ENCODE measurements around the gene THSD4.

Gene THSD4

DNA sequence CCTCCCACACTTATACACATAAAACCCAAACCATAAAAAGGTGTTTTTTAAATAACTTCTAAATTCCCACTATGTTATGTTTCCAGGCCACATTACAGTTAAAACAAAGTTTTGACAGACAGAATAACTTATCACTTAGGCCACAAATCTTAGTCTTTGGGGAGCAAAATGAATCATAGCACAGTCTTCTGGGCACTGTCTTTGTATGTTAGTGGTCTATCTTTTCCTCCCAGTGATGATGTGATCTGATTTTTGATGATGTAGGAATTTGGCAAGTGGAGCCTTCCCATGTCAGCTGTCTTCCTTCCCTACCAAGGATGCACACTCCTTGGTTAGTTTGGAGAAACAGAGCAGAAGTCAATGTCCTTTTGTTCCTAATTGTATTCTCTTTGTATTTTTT lies 67.3 kb downstream of the THSD4 start:
- no peaks in the 10 kb centered on the region for H3K36me3 ChIP-seq (ENCODE audit: insufficient read depth, low read length)
- no peaks in the 10 kb centered on the region for H3K9me3 ChIP-seq (ENCODE audit: low read length)
- no peaks in the 10 kb centered on the region for H3K4me1 ChIP-seq (ENCODE audit: insufficient read depth, low read length)
- no peak overlapping the region for H3K27ac ChIP-seq (ENCODE audit: low read depth, low read length)
- H3K27me3 ChIP-seq (ENCODE audit: control insufficient read depth in 1 of 2, insufficient read depth in 2 of 2, low read length in 2 of 2), result no peaks in the 10 kb centered on the region
- no peak overlapping the region for H3K9ac ChIP-seq (ENCODE audit: low read length)
- H3K4me3 ChIP-seq (ENCODE audit: low read depth in 1 of 2, low read length in 2 of 2), result no peak overlapping the region

DNA sequence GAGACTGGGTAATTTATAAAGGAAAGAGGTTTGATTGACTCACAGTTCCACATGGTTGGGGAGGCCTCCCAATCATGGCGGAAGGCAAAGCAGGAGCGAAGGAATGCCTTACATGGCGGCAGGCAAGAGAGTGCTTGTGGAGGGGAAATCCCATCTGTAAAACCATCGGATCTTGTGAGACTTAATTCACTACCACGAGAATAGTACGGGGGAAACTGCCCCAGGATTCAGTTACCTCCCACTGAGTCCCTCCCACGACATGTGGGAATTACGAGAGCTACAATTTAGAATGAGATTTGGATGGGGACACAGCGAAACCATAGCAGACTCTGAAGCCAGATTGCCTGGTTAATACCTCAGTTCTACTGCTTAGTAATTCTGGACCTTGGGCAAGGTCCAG lies 67.8 kb downstream of the THSD4 start:
- Histone ChIP-seq H3K27ac (ENCODE audit: low read depth, low read length) (no peak overlapping the region), H3K27me3 (ENCODE audit: control insufficient read depth in 1 of 2, insufficient read depth in 2 of 2, low read length in 2 of 2) (no peaks in the 10 kb centered on the region), H3K4me3 (ENCODE audit: low read depth in 1 of 2, low read length in 2 of 2) (no peak overlapping the region), H3K36me3 (ENCODE audit: insufficient read depth, low read length) (no peaks in the 10 kb centered on the region), H3K9ac (ENCODE audit: low read length) (no peak overlapping the region), H3K4me1 (ENCODE audit: insufficient read depth, low read length) (no peaks in the 10 kb centered on the region), H3K9me3 (ENCODE audit: low read length) (no peaks in the 10 kb centered on the region)

DNA sequence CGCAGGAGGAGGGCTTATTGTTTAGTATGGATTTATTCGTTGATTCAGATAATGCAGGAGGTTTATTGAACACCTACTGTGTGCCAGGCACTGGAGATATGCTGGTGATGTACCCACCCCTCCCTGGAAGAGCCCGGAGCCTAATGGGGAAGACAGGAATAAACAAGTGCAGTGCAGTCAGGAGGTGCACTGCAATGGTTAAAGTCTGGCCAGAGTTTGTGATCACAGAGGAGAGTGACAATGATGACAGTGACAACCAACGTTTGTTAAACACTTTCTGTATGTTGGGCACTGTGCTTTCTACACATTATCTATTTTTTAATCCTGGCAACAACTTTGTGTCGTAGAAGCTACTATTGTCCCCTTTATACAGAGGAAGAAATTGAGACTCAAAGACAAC lies 70.4 kb downstream of the THSD4 start:
- Histone ChIP-seq H3K4me1 (ENCODE audit: insufficient read depth, low read length) (no peaks in the 10 kb centered on the region), H3K9ac (ENCODE audit: low read length) (no peak overlapping the region), H3K36me3 (ENCODE audit: insufficient read depth, low read length) (no peaks in the 10 kb centered on the region), H3K27me3 (ENCODE audit: control insufficient read depth in 1 of 2, insufficient read depth in 2 of 2, low read length in 2 of 2) (no peaks in the 10 kb centered on the region), H3K27ac (ENCODE audit: low read depth, low read length) (no peak overlapping the region), H3K4me3 (ENCODE audit: low read depth in 1 of 2, low read length in 2 of 2) (no peak overlapping the region), H3K9me3 (ENCODE audit: low read length) (no peaks in the 10 kb centered on the region)

- Histone ChIP-seq H3K36me3 (ENCODE audit: insufficient read depth, low read length) (no peaks in the 10 kb centered on the region), H3K9ac (ENCODE audit: low read length) (no peak overlapping the region), H3K27me3 (ENCODE audit: control insufficient read depth in 1 of 2, insufficient read depth in 2 of 2, low read length in 2 of 2) (no peaks in the 10 kb centered on the region), H3K4me3 (ENCODE audit: low read depth in 1 of 2, low read length in 2 of 2) (no peak overlapping the region), H3K9me3 (ENCODE audit: low read length) (no peaks in the 10 kb centered on the region), H3K27ac (ENCODE audit: low read depth, low read length) (no peak overlapping the region), H3K4me1 (ENCODE audit: insufficient read depth, low read length) (no peaks in the 10 kb centered on the region)
Observed at GRCh38 chr15:71186267-71186666, 71.0 kb downstream of the THSD4 start.

- Histone ChIP-seq H3K9me3 (ENCODE audit: low read length) (no peaks in the 10 kb centered on the region), H3K4me3 (ENCODE audit: low read depth in 1 of 2, low read length in 2 of 2) (no peak overlapping the region), H3K9ac (ENCODE audit: low read length) (no peak overlapping the region), H3K27ac (ENCODE audit: low read depth, low read length) (no peak overlapping the region), H3K36me3 (ENCODE audit: insufficient read depth, low read length) (no peaks in the 10 kb centered on the region), H3K4me1 (ENCODE audit: insufficient read depth, low read length) (no peaks in the 10 kb centered on the region), H3K27me3 (ENCODE audit: control insufficient read depth in 1 of 2, insufficient read depth in 2 of 2, low read length in 2 of 2) (no peaks in the 10 kb centered on the region)
Observed at GRCh38 chr15:71187078-71187477, 71.8 kb downstream of the THSD4 start.

GRCh38 chr15:71187526-71187925 lies 72.3 kb downstream of the THSD4 start:
- no peaks in the 10 kb centered on the region for H3K9me3 ChIP-seq (ENCODE audit: low read length)
- H3K4me1 ChIP-seq (ENCODE audit: insufficient read depth, low read length), result no peaks in the 10 kb centered on the region
- H3K27ac ChIP-seq (ENCODE audit: low read depth, low read length), result no peak overlapping the region
- no peaks in the 10 kb centered on the region for H3K27me3 ChIP-seq (ENCODE audit: control insufficient read depth in 1 of 2, insufficient read depth in 2 of 2, low read length in 2 of 2)
- H3K9ac ChIP-seq (ENCODE audit: low read length), result no peak overlapping the region
- no peak overlapping the region for H3K4me3 ChIP-seq (ENCODE audit: low read depth in 1 of 2, low read length in 2 of 2)
- no peaks in the 10 kb centered on the region for H3K36me3 ChIP-seq (ENCODE audit: insufficient read depth, low read length)

DNA sequence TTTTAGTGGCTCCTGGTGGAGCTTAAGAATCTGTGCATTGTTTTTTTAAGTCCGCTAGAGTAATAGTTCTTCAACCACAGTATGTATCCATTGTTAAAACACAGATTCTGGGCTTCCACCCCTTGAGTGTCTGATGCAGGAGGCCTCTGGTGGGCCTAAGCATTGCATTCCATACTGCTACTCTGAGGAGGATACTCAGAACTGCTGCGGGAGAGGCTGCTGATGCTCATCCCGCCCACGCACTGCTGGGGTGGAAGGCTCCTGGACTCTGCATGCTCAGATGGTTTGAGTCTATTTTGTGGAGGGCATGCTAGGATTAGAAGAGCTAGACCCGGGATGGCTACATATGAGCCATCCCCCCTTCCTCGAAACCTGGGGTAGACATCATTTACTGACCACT lies 74.4 kb downstream of the THSD4 start:
- H3K27me3 ChIP-seq (ENCODE audit: control insufficient read depth in 1 of 2, insufficient read depth in 2 of 2, low read length in 2 of 2), result no peaks in the 10 kb centered on the region
- H3K27ac ChIP-seq (ENCODE audit: low read depth, low read length), result no peak overlapping the region
- H3K4me3 ChIP-seq (ENCODE audit: low read depth in 1 of 2, low read length in 2 of 2), result no peak overlapping the region
- H3K9ac ChIP-seq (ENCODE audit: low read length), result no peak overlapping the region
- H3K4me1 ChIP-seq (ENCODE audit: insufficient read depth, low read length), result no peaks in the 10 kb centered on the region
- no peaks in the 10 kb centered on the region for H3K9me3 ChIP-seq (ENCODE audit: low read length)
- H3K36me3 ChIP-seq (ENCODE audit: insufficient read depth, low read length), result no peaks in the 10 kb centered on the region

DNA sequence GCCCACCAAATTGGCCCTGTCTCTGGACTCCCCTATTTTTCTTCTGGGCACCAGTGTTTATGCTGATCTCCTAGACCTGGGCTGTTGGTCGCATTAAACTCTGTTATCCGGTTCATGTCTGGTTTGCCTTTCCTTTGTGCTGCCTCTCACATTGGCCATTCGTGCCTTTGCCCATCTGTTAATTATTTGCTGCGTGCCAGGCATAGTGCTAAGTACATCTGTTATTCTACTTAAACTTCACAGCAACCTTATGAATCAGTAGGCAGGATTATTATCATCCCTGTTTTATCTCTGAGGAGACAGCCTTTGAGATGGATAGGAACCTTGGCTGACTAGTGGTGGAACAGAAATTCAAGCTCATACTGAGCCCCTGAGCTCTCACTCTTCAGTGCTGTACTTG lies 76.0 kb downstream of the THSD4 start:
- Histone ChIP-seq H3K27me3 (ENCODE audit: control insufficient read depth in 1 of 2, insufficient read depth in 2 of 2, low read length in 2 of 2) (no peaks in the 10 kb centered on the region), H3K9ac (ENCODE audit: low read length) (no peak overlapping the region), H3K9me3 (ENCODE audit: low read length) (no peaks in the 10 kb centered on the region), H3K36me3 (ENCODE audit: insufficient read depth, low read length) (no peaks in the 10 kb centered on the region), H3K4me3 (ENCODE audit: low read depth in 1 of 2, low read length in 2 of 2) (no peak overlapping the region), H3K27ac (ENCODE audit: low read depth, low read length) (no peak overlapping the region), H3K4me1 (ENCODE audit: insufficient read depth, low read length) (no peaks in the 10 kb centered on the region)

GRCh38 chr15:71192816-71193215 lies 77.5 kb downstream of the THSD4 start:
- Histone ChIP-seq H3K36me3 (ENCODE audit: insufficient read depth, low read length) (no peaks in the 10 kb centered on the region), H3K27me3 (ENCODE audit: control insufficient read depth in 1 of 2, insufficient read depth in 2 of 2, low read length in 2 of 2) (no peaks in the 10 kb centered on the region), H3K4me1 (ENCODE audit: insufficient read depth, low read length) (no peaks in the 10 kb centered on the region), H3K9ac (ENCODE audit: low read length) (no peak overlapping the region), H3K9me3 (ENCODE audit: low read length) (no peaks in the 10 kb centered on the region), H3K4me3 (ENCODE audit: low read depth in 1 of 2, low read length in 2 of 2) (no peak overlapping the region), H3K27ac (ENCODE audit: low read depth, low read length) (no peak overlapping the region)

GRCh38 chr15:71194286-71194685 lies 79.0 kb downstream of the THSD4 start:
- Histone ChIP-seq H3K27ac (ENCODE audit: low read depth, low read length) (no peak overlapping the region), H3K9ac (ENCODE audit: low read length) (no peak overlapping the region), H3K4me3 (ENCODE audit: low read depth in 1 of 2, low read length in 2 of 2) (no peak overlapping the region), H3K27me3 (ENCODE audit: control insufficient read depth in 1 of 2, insufficient read depth in 2 of 2, low read length in 2 of 2) (no peaks in the 10 kb centered on the region), H3K9me3 (ENCODE audit: low read length) (no peaks in the 10 kb centered on the region), H3K4me1 (ENCODE audit: insufficient read depth, low read length) (no peaks in the 10 kb centered on the region), H3K36me3 (ENCODE audit: insufficient read depth, low read length) (no peaks in the 10 kb centered on the region)

- Histone ChIP-seq H3K27me3 (ENCODE audit: control insufficient read depth in 1 of 2, insufficient read depth in 2 of 2, low read length in 2 of 2) (no peaks in the 10 kb centered on the region), H3K9me3 (ENCODE audit: low read length) (no peaks in the 10 kb centered on the region), H3K27ac (ENCODE audit: low read depth, low read length) (no peak overlapping the region), H3K36me3 (ENCODE audit: insufficient read depth, low read length) (no peaks in the 10 kb centered on the region), H3K9ac (ENCODE audit: low read length) (no peak overlapping the region), H3K4me3 (ENCODE audit: low read depth in 1 of 2, low read length in 2 of 2) (no peak overlapping the region), H3K4me1 (ENCODE audit: insufficient read depth, low read length) (no peaks in the 10 kb centered on the region)
Observed at GRCh38 chr15:71195242-71195641, 80.0 kb downstream of the THSD4 start.

- Histone ChIP-seq H3K9me3 (ENCODE audit: low read length) (no peaks in the 10 kb centered on the region), H3K27me3 (ENCODE audit: control insufficient read depth in 1 of 2, insufficient read depth in 2 of 2, low read length in 2 of 2) (no peaks in the 10 kb centered on the region), H3K9ac (ENCODE audit: low read length) (no peak overlapping the region), H3K4me3 (ENCODE audit: low read depth in 1 of 2, low read length in 2 of 2) (no peak overlapping the region), H3K27ac (ENCODE audit: low read depth, low read length) (no peak overlapping the region), H3K36me3 (ENCODE audit: insufficient read depth, low read length) (no peaks in the 10 kb centered on the region), H3K4me1 (ENCODE audit: insufficient read depth, low read length) (no peaks in the 10 kb centered on the region)
Observed at GRCh38 chr15:71197620-71198019, 82.3 kb downstream of the THSD4 start.

Data from muscle layer of colon (tissue), 2 donors.